HEK293 (cell line): ENCODE data around the gene FHIT.

Source experiments
- BCL11A ChIP-seq: fragments of 450-650 bp; formaldehyde crosslinking; IDR thresholded peaks from 2 replicates; pipeline ENCODE4 v1.5.1; 2016; ENCODE audit warnings: low read depth, missing biosample characterization, missing genetic modification characterization
- CTCF ChIP-seq: fragments of 450-650 bp; formaldehyde crosslinking; IDR thresholded peaks from 2 replicates; pipeline ENCODE4 v1.5.1; 2016; ENCODE audit warnings: missing biosample characterization, missing genetic modification characterization
- ZBTB26 ChIP-seq: fragments of 450-650 bp; formaldehyde crosslinking; optimal IDR thresholded peaks from 2 replicates; pipeline ENCODE3; 2016; ENCODE audit warnings: missing biosample characterization, mild to moderate bottlenecking, missing genetic modification characterization
- ZNF302 ChIP-seq: fragments of 450-650 bp; formaldehyde crosslinking; IDR thresholded peaks from 2 replicates; pipeline ENCODE4 v1.5.1; 2016; ENCODE audit warnings: missing biosample characterization, missing genetic modification characterization, low read depth
- ZNF335 ChIP-seq: fragments of 450-650 bp; formaldehyde crosslinking; conservative IDR thresholded peaks from 2 replicates; pipeline ENCODE4 v1.5.1; 2016; ENCODE audit warnings: missing biosample characterization, missing genetic modification characterization
- ZNF350 ChIP-seq: fragments of 450-650 bp; formaldehyde crosslinking; IDR thresholded peaks from 2 replicates; pipeline ENCODE4 v1.5.0; 2017; ENCODE audit warnings: missing biosample characterization, mild to moderate bottlenecking, missing genetic modification characterization
- ZNF654 ChIP-seq: fragments of 450-650 bp; formaldehyde crosslinking; IDR thresholded peaks from 2 replicates; pipeline ENCODE4 v1.5.1; 2016; ENCODE audit warnings: low read depth, missing biosample characterization, missing genetic modification characterization
- TF ChIP-seq, protein P1 (sequence below): fragments of 450-650 bp; formaldehyde crosslinking; IDR thresholded peaks from 2 replicates; pipeline ENCODE4 v1.5.1; 2016; ENCODE audit warnings: missing biosample characterization, missing genetic modification characterization
- TF ChIP-seq, protein P2 (sequence below): fragments of 450-650 bp; formaldehyde crosslinking; IDR thresholded peaks from 2 replicates; pipeline ENCODE4 v1.5.1; 2016; ENCODE audit warnings: missing biosample characterization, missing genetic modification characterization

- TF ChIP-seq CTCF (tag by site-specific recombination), result no peak
- TF ChIP-seq ZNF335, result no peak
- no peak for TF ChIP-seq ZNF302 (tag by site-specific recombination)
- TF ChIP-seq ZBTB26, result no peak
- TF ChIP-seq, protein P1, sequence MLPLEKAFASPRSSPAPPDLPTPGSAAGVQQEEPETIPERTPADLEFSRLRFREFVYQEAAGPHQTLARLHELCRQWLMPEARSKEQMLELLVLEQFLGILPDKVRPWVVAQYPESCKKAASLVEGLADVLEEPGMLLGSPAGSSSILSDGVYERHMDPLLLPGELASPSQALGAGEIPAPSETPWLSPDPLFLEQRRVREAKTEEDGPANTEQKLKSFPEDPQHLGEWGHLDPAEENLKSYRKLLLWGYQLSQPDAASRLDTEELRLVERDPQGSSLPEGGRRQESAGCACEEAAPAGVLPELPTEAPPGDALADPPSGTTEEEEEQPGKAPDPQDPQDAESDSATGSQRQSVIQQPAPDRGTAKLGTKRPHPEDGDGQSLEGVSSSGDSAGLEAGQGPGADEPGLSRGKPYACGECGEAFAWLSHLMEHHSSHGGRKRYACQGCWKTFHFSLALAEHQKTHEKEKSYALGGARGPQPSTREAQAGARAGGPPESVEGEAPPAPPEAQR, result no peak
- TF ChIP-seq ZNF350, result no peak
- TF ChIP-seq, protein P2, sequence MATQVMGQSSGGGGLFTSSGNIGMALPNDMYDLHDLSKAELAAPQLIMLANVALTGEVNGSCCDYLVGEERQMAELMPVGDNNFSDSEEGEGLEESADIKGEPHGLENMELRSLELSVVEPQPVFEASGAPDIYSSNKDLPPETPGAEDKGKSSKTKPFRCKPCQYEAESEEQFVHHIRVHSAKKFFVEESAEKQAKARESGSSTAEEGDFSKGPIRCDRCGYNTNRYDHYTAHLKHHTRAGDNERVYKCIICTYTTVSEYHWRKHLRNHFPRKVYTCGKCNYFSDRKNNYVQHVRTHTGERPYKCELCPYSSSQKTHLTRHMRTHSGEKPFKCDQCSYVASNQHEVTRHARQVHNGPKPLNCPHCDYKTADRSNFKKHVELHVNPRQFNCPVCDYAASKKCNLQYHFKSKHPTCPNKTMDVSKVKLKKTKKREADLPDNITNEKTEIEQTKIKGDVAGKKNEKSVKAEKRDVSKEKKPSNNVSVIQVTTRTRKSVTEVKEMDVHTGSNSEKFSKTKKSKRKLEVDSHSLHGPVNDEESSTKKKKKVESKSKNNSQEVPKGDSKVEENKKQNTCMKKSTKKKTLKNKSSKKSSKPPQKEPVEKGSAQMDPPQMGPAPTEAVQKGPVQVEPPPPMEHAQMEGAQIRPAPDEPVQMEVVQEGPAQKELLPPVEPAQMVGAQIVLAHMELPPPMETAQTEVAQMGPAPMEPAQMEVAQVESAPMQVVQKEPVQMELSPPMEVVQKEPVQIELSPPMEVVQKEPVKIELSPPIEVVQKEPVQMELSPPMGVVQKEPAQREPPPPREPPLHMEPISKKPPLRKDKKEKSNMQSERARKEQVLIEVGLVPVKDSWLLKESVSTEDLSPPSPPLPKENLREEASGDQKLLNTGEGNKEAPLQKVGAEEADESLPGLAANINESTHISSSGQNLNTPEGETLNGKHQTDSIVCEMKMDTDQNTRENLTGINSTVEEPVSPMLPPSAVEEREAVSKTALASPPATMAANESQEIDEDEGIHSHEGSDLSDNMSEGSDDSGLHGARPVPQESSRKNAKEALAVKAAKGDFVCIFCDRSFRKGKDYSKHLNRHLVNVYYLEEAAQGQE (tag by site-specific recombination), result no peak
- TF ChIP-seq BCL11A (tag by site-specific recombination), result no peak
- no peak for TF ChIP-seq ZNF654
These were observed 942.4 kb downstream of the FHIT start for GRCh38 chr3:60308808-60309207.
